HG03060 (cell line): ENCODE results near the gene ING1.
A peak's percentile ranks its signal among the peaks of the same experiment; 100 is the strongest.
"Not testable (repeated sequence)": the region's sequence is repeated elsewhere in the genome, so short reads cannot be mapped to it uniquely, and the experiment has no call there.

Experiments used
- ATAC-seq: cut with Tn5 transposase; IDR thresholded peaks from one replicate; pipeline ENCODE4 v1.9.1; 2021; ENCODE audit warnings: low read depth, moderate number of reproducible peaks; ENCODE audit not compliant: unreplicated experiment

ING1 gene

GRCh38 chr13:110690516-110690915 lies 23.0 kb upstream of the ING1 start:
- ATAC-seq = no peak

DNA sequence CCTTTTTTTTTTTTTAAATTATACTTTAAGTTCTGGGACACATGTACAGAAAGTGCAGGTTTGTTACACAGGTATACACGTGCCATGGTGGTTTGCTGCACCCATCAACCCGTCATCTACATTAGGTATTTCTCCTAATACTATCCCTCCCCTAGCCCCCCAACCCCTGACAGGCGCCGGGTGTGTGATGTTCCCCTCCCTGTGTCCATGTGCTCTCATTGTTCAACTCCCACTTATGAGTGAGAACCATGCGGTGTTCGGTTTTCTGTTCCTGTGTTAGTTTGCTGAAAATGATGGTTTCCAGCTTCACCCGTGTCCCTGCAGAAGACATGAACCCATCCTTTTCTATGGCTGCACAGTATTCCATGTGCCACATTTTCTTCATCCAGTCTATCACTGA lies 17.7 kb upstream of the ING1 start:
- ATAC-seq = not testable (repeated sequence)

DNA sequence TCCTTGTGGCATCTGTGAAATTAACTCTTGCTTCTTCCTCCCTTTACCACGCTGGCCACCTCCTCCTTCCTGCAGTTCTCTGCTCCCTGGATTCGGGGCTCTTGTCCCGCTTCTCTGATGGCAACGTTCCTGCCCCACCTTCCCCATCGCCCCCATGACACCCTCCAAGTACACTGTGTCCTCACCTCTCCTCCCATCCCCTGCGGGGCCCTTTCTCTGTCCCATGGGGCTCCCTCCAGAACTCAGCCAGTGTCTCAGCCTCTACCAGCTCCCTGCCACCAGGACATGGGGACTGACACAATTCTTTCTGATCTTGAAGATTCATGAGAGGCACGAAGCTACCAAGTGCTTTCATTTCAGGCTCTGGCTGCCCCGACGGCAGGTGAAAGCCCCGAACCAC lies 16.7 kb upstream of the ING1 start:
- no peak for ATAC-seq

GRCh38 chr13:110697842-110698241 lies 15.7 kb upstream of the ING1 start:
- no peak for ATAC-seq

- no peak for ATAC-seq
Measured at GRCh38 chr13:110698689-110699088, 14.8 kb upstream of the ING1 start.

GRCh38 chr13:110699148-110700145 lies 14.1 kb upstream of the ING1 start:
- no peak for ATAC-seq

- no peak for ATAC-seq
Measured at GRCh38 chr13:110700186-110700585, 13.3 kb upstream of the ING1 start.

- ATAC-seq = no peak
Measured at GRCh38 chr13:110700641-110701040, 12.9 kb upstream of the ING1 start.

DNA sequence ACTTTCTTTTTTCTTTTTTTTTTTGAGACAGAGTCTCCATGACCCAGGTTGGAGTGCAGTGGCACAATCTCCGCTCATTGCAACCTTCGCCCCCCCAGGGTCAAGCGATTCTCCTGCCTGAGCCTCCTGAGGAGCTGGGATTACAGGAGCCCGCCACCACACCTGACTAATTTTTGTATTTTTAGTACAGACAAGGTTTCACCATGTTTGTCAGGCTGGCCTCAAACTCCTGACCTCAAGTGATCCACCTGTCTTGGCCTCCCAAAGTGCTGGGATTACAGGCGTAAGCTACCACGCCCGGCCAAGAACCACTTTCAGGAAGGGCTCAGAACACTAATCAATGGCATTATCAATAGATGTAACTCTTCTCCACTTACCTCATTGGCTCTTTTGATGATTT lies 12.4 kb upstream of the ING1 start:
- ATAC-seq = not testable (repeated sequence)

DNA sequence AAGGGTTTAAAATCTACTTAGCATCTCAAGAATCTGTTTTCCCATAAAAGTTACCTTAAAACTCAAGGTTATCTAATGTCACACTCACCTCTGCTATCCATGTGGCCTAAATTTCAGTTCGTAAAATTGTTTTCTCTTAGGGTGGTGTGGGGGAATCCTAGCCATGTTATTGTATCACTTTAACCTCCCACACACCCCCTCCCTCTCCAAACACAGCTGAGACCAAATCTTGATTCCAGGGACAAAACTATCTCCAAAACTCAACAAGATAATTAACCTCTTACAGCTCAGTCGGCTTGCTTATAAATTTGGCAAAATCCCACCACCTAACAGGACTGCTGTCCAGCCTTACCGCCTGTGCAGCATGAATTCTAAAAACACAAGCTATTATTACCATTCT lies 11.4 kb upstream of the ING1 start:
- no peak for ATAC-seq

DNA sequence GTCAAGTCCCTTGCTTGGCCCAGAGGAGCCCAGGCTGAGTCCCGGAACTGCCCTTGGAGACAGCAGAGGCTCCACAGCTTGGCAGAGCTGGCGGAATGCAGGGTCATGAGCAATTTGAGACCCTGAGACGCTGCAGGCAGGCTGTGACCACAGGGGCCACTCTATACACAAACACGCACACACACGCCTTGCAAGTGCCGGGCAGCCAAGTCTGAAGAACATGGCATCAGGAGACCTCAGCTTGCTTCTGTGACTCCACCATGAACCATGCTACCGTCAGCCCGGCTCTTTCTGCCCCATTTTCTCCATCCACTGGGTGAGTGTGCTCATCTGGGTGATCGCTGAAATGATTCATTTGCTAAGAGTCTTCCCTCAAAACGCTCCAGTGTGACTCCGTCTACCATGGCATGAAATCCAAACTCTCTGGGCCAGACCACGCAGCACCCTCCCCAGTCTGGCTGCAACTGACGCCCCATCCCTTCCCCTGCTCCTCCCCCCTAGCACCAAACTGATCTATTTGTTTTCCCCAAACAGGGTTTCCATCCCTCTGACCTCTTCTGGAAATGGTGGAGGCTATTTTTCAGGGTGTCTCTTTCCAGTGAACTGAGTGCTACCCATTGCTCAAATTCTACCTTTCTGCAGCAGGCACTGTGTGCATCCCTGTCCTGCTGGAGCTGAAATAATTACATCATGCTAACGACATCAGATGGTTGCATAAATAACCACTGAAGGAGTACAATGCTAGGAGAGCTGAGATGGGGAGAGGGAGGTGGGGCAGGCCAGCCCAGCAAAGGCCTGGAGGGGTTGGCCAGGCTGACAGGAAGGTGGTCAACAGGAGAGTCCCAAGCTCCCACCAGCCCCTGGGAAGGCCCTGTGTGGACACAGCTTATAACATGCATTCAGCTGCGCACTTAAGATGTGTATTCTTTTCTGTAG lies 10.6 kb upstream of the ING1 start:
- ATAC-seq = no peak

- no peak for ATAC-seq
Measured at GRCh38 chr13:110705356-110705825, 8.1 kb upstream of the ING1 start.

DNA sequence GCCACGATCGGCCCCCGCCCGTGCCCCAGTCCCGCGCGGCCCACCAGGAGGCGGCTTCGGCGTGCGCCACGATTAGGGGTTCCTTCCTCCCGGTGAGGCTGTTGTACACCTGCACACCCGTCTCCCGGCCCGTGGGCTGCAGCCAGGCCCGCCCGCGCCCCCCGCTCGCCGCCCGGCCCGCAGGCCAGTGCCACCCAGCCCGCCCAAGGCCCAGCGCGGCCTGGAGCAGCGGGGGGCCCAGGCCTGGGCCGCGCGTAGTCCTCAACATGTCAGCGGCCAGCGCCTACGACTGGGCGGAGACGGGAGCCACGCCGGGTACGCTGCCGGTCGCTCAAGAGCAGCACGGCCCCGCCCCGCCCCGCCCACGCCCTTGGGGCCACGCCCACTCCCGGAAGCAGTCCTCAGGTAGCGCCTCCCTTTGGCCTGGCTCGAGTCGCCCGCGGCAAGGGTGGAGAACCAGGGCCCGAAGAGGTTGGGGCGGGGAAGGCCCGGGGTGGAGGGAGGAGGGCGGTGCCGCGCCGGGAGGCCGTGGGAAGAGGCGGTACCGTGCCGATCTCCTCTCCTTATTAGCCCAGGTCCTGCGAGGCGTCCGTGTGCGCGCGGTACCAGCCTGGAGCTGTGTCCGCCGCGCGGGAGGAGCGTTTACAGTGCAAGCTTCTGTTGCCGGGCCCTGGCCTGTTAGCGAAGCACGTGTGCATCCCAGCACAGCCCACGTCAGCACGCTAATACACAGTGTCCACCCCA lies 7.5 kb upstream of the ING1 start, which contains the start of gene CARS2:
Gene CARS2 (minus strand): TSS at position 291 of the 744 bp plus-strand sequence. CDS start 23 bp downstream, at position 268.
- ATAC-seq = peak; percentile 75

DNA sequence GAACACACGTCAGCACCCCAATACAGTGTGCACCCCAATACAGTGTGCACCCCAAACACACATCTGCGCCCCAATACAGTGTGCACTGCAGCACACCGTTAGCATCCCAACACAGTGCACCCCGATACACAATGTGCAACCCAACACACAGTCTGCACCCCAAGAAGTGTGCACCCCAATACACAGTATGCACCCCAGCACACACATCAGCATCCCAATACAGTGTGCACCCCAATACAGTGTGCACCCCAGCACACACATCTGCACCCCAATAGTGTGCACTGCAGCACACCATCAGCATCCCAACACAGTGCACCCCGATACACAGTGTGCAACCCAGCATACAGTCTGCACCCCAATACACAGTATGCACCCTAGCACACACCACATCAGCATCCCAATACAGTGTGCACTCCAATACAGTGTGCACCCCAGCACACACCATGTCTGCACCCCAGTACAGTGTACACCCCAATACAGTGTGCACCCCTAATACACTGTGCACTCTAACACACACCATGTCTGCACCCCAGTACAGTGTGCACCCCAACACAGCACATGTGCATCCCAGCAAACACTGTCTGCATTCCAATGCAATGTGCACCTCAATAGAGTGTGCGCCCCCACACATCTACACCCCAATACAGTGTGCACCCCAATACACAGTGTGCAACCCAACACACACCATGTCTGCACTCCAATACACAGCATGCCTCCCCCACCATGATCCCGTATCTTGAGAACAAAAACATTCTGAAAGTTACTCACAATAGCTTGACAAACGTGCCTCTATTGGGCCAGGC lies 6.7 kb upstream of the ING1 start:
- ATAC-seq = no peak

DNA sequence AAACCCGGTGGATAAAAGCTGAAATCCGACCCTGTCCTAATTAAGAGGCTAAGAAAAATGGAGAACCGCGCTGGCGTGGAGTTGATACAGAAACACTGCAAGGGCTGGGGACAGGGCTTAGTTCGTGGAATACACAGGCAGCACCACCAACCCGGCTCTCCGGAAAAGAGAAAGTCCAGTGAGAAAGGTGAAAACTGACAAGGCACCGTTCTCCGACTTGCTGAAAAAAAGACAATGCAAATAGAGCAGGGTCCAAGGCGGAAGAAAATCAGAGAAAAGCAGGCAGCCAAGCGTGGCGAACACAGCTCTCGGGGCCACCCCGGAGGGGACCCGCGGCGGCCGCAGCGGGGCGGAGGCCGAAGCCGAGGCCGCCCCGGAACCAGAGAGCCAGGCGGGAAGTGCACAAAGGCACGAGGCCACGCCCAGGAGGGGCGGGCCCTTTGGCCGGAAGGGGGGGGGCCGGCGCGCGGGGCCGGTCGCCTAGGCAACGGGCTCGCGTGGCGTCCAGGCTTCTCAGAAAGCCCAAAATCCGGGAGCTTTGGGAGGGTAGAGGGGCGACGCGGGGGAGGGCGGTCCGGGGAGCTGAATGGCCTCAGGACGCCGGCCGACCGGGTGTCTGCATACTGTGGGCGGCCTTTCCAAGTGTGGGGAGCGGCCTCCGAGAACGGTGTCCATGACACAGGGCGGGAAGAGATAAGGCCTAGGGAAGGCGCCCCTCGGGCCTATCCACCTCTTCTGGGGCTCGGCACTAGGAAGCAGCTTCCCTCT lies 1.2 kb upstream of the ING1 start:
- no peak for ATAC-seq

- ATAC-seq = peak; percentile 41
Measured at GRCh38 chr13:110712849-110713641, 455 bp upstream of the ING1 start.

GRCh38 chr13:110713981-110714796 lies 689 bp downstream of the ING1 start:
- no peak for ATAC-seq
